Neutrophil (primary cell): ENCODE results near the gene TRAF1.
"Not testable (repeated sequence)": the region's sequence is repeated elsewhere in the genome, so short reads cannot be mapped to it uniquely, and the experiment has no call there.

Source experiments
- H3K27ac ChIP-seq: fragments of 200-600 bp; sonication (generic); 2 replicates; pipeline ENCODE4 v1.5.1; 2016; ENCODE audit warnings: mild to moderate bottlenecking, moderate library complexity
- H3K27me3 ChIP-seq: fragments of 200-600 bp; sonication (generic); 2 replicates; pipeline ENCODE4 v1.6.0; 2016; ENCODE audit warnings: mild to moderate bottlenecking
- H3K36me3 ChIP-seq: fragments of 200-600 bp; sonication (generic); 2 replicates; pipeline ENCODE4 v1.5.1; 2017
- H3K4me1 ChIP-seq, 2 experiments: fragments of 200-600 bp in 1 of 2; sonication (generic) in 1 of 2; 1 replicate in 1 of 2; 2 replicates in 1 of 2; pipeline versions ENCODE4 v1.5.1 to v1.6.1; 2013 to 2016; ENCODE audit warnings: low read depth in 1 of 2, low read length in 1 of 2, mild to moderate bottlenecking in 1 of 2, moderate library complexity in 1 of 2; ENCODE audit not compliant: control insufficient read depth in 1 of 2, insufficient read depth in 1 of 2
- H3K4me3 ChIP-seq, 2 experiments: fragments of 200-600 bp in 1 of 2; sonication (generic) in 1 of 2; 1 replicate in 1 of 2; 2 replicates in 1 of 2; pipeline ENCODE4 v1.5.1; 2013 to 2016; ENCODE audit warnings: low read depth in 1 of 2, low read length in 1 of 2, mild to moderate bottlenecking in 1 of 2, moderate library complexity in 1 of 2
- H3K9me3 ChIP-seq: fragments of 200-600 bp; sonication (generic); 2 replicates; pipeline ENCODE4 v1.5.1; 2016
- TF ChIP-seq, protein P1 (sequence below): fragments of 200-600 bp; sonication (generic); IDR thresholded peaks from 2 replicates; pipeline ENCODE4 v1.5.1; 2016; ENCODE audit warnings: antibody characterized with exemption

The TRAF1 gene, protein sequence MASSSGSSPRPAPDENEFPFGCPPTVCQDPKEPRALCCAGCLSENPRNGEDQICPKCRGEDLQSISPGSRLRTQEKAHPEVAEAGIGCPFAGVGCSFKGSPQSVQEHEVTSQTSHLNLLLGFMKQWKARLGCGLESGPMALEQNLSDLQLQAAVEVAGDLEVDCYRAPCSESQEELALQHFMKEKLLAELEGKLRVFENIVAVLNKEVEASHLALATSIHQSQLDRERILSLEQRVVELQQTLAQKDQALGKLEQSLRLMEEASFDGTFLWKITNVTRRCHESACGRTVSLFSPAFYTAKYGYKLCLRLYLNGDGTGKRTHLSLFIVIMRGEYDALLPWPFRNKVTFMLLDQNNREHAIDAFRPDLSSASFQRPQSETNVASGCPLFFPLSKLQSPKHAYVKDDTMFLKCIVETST

DNA sequence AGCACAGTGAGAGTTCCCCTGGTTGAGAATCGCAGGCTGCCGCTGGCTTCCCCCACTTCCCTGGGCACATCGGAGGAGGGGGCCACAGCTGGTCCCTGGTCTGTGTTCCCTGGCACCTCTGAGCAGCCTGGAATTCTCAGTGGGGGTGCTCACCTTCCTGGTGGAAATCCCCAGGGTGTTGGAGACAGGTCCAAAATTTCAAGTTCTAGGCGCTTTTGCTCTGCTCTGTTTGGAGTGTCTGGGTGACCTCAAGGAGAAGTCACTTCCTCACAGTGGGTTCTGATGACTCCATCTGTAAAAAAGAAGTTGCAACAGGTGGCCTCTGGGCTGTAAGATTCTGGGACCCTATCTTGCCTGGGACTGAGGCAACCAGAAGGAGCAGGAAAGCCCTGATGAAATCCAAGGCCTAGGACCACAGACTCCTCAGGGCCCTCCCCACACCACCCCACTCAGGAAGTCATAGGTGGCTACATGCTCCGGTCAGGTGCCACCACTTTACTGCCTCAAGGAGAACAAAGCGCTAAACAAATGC, at the start of gene TRAF1:
TSS of gene TRAF1 (minus strand) at position 400 of the 532 bp plus-strand sequence. CDS start 721 bp downstream, outside the sequence.
- H3K27me3 ChIP-seq: no peaks in the 10 kb centered on the region
- H3K9me3 ChIP-seq: no peaks in the 10 kb centered on the region
- peaks cover 49 to 50% of the 10 kb centered on the region in 2 experiments for H3K4me1 ChIP-seq
- H3K4me3 ChIP-seq: peak within 1 kb of the TSS; percentile 25 to 28
- peak within 1 kb of the TSS; percentile 86 for H3K27ac ChIP-seq
- TF ChIP-seq, protein P1, sequence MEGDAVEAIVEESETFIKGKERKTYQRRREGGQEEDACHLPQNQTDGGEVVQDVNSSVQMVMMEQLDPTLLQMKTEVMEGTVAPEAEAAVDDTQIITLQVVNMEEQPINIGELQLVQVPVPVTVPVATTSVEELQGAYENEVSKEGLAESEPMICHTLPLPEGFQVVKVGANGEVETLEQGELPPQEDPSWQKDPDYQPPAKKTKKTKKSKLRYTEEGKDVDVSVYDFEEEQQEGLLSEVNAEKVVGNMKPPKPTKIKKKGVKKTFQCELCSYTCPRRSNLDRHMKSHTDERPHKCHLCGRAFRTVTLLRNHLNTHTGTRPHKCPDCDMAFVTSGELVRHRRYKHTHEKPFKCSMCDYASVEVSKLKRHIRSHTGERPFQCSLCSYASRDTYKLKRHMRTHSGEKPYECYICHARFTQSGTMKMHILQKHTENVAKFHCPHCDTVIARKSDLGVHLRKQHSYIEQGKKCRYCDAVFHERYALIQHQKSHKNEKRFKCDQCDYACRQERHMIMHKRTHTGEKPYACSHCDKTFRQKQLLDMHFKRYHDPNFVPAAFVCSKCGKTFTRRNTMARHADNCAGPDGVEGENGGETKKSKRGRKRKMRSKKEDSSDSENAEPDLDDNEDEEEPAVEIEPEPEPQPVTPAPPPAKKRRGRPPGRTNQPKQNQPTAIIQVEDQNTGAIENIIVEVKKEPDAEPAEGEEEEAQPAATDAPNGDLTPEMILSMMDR: no peak
- peaks cover 25% of the 10 kb centered on the region for H3K36me3 ChIP-seq

DNA sequence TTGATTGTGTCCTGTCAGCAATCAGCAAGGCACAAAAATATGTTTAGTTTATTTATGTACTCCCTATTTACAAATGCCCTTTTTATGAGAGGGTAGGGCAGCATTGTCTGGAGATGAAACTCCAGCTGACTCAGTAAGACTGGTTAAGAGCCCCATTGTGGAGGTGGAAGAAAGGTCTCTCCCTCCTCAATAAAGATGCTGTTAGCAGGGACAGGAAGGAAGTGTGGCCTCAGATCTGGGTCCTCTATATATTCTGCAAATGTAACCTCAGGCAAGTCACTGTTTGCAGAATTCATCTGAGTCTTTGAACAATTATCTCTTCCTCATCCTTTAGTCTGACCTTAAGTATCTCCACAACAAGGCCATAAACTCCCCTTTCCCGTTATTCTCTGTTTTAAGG, 48.3 kb upstream of the TRAF1 start:
- H3K9me3 ChIP-seq: no peaks in the 10 kb centered on the region
- H3K27me3 ChIP-seq: no peaks in the 10 kb centered on the region
- no peaks in the 10 kb centered on the region for H3K36me3 ChIP-seq
- no peak overlapping the region for H3K27ac ChIP-seq
- TF ChIP-seq, protein P1: no peak
- H3K4me1 ChIP-seq: no peaks in the 10 kb centered on the region
- H3K4me3 ChIP-seq: no peak overlapping the region

- Histone ChIP-seq H3K4me1 (no peaks in the 10 kb centered on the region), H3K9me3 (no peaks in the 10 kb centered on the region), H3K36me3 (no peaks in the 10 kb centered on the region), H3K4me3 (no peak overlapping the region), H3K27me3 (no peaks in the 10 kb centered on the region), H3K27ac (no peak overlapping the region)
- TF ChIP-seq, protein P1: no peak
Observed at GRCh38 chr9:120974181-120974580, 47.6 kb upstream of the TRAF1 start.

DNA sequence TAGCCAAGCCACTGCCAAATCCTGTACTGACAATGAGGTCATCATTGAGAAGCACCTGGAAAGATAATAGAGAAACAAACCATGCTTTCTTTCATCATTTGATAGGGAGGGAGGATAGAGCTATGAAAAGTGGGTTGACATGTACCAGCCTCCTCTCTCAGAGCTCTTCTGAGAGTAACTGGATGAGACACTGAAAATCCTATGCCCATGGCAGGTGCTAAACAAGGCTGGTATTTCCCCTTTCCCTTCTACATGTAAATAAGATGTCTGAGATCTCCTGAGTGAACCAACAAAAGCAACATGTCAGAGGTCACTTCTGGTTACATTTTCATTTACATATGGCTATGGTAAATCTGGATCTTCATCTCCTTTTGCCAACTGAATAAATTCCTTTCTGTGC, 45.3 kb upstream of the TRAF1 start:
- Histone ChIP-seq H3K27me3 (no peaks in the 10 kb centered on the region), H3K9me3 (no peaks in the 10 kb centered on the region), H3K27ac (no peak overlapping the region), H3K36me3 (no peaks in the 10 kb centered on the region), H3K4me1 (no peaks in the 10 kb centered on the region), H3K4me3 (no peak overlapping the region)
- TF ChIP-seq, protein P1: no peak

- H3K27me3 ChIP-seq, H3K4me1 ChIP-seq, H3K27ac ChIP-seq, H3K9me3 ChIP-seq, H3K36me3 ChIP-seq, H3K4me3 ChIP-seq: not testable (repeated sequence)
Observed at GRCh38 chr9:120971471-120971870, 44.9 kb upstream of the TRAF1 start.

DNA sequence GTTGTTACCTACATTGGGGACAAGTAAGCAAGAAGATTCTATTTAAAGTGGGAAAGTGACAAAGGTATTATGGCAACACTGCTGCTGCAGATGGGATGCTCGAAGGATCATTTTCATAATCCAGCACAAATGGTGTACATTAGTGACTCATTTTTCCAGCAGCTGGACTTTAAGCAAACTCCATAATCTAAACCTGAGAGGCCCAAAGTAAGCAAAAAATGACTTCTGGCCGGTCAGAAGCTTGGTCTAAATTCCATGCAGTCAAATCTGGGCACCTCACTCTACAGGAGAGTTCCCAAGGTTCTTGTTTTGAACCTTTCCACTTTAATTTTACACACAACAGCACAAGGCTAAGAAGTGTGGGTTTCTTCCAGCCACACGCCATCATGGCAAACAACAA, 43.6 kb upstream of the TRAF1 start:
- Histone ChIP-seq H3K36me3 (no peaks in the 10 kb centered on the region), H3K9me3 (no peaks in the 10 kb centered on the region), H3K4me3 (no peak overlapping the region), H3K27me3 (no peaks in the 10 kb centered on the region), H3K4me1 (no peaks in the 10 kb centered on the region), H3K27ac (no peak overlapping the region)
- TF ChIP-seq, protein P1: no peak
